Parathyroid adenoma (tissue), 2 donors: ENCODE results near the gene SOX14.

ENCODE experiments used
- H2AFZ ChIP-seq: fragments of 300-600 bp; sonication (generic); one replicate; pipeline ENCODE4 v1.7.0; 2017; ENCODE audit warnings: antibody characterized with exemption, mild to moderate bottlenecking
- H3K27ac ChIP-seq: fragments of 300-600 bp; sonication (generic); one replicate; pipeline ENCODE4 v1.7.0; 2017
- H3K27me3 ChIP-seq: fragments of 300-600 bp; sonication (generic); one replicate; pipeline ENCODE4 v1.7.0; 2017; ENCODE audit warnings: low read length; ENCODE audit not compliant: control insufficient read depth, insufficient read depth
- H3K36me3 ChIP-seq: fragments of 300-600 bp; sonication (generic); one replicate; pipeline ENCODE4 v1.7.0; 2017; ENCODE audit warnings: low read length; ENCODE audit not compliant: control insufficient read depth, insufficient read depth
- H3K4me1 ChIP-seq: fragments of 300-600 bp; sonication (generic); one replicate; pipeline ENCODE4 v1.7.0; 2017; ENCODE audit warnings: control low read depth
- H3K4me2 ChIP-seq: fragments of 300-600 bp; sonication (generic); one replicate; pipeline ENCODE4 v1.7.0; 2017; ENCODE audit warnings: low read length
- H3K4me3 ChIP-seq: fragments of 300-600 bp; sonication (generic); one replicate; pipeline ENCODE4 v1.7.0; 2017; ENCODE audit warnings: low read depth, low read length
- H3K79me2 ChIP-seq: fragments of 300-600 bp; sonication (generic); one replicate; pipeline ENCODE4 v1.7.0; 2017; ENCODE audit warnings: control low read depth
- H3K9ac ChIP-seq: fragments of 300-600 bp; sonication (generic); one replicate; pipeline ENCODE4 v1.7.0; 2017; ENCODE audit warnings: mild to moderate bottlenecking
- H3K9me3 ChIP-seq: fragments of 300-600 bp; sonication (generic); one replicate; pipeline ENCODE4 v1.7.0; 2017; ENCODE audit warnings: low read length; ENCODE audit not compliant: control insufficient read depth
- CTCF ChIP-seq: fragments of 300-600 bp; sonication (generic); IDR thresholded peaks from one replicate; pipeline ENCODE4 v1.7.0; 2017; ENCODE audit warnings: antibody characterized with exemption, mild to moderate bottlenecking
- donor health status: primary hyperparathyroidism.

SOX14 gene

GRCh38 chr3:137789236-137789635, 25.1 kb downstream of the SOX14 start:
- H3K4me2 ChIP-seq, result no peak overlapping the region
- no peaks in the 10 kb centered on the region for H3K79me2 ChIP-seq
- H3K4me3 ChIP-seq, result no peak overlapping the region
- H3K4me1 ChIP-seq, result no peaks in the 10 kb centered on the region
- H3K9ac ChIP-seq, result no peak overlapping the region
- H3K36me3 ChIP-seq, result no peaks in the 10 kb centered on the region
- H3K9me3 ChIP-seq, result no peaks in the 10 kb centered on the region
- TF ChIP-seq CTCF, result no peak
- no peaks in the 10 kb centered on the region for H3K27me3 ChIP-seq
- no peak overlapping the region for H2AFZ ChIP-seq
- H3K27ac ChIP-seq, result no peak overlapping the region

GRCh38 chr3:137792626-137793271, 28.6 kb downstream of the SOX14 start:
- TF ChIP-seq CTCF, result peak; percentile 22
- Histone ChIP-seq H3K27ac (no peak overlapping the region), H3K4me3 (no peak overlapping the region), H3K36me3 (no peaks in the 10 kb centered on the region), H3K9me3 (no peaks in the 10 kb centered on the region), H3K4me1 (no peaks in the 10 kb centered on the region), H3K9ac (no peak overlapping the region), H3K27me3 (no peaks in the 10 kb centered on the region), H3K4me2 (no peak overlapping the region), H3K79me2 (no peaks in the 10 kb centered on the region), H2AFZ (no peak overlapping the region)

- Histone ChIP-seq H3K4me1 (no peaks in the 10 kb centered on the region), H3K79me2 (no peaks in the 10 kb centered on the region)
- TF ChIP-seq CTCF, result no peak
Measured at GRCh38 chr3:137796993-137797392, 32.9 kb downstream of the SOX14 start.

GRCh38 chr3:137803215-137803614, 39.1 kb downstream of the SOX14 start:
- no peak for TF ChIP-seq CTCF
- no peaks in the 10 kb centered on the region for H3K9me3 ChIP-seq
- no peaks in the 10 kb centered on the region for H3K36me3 ChIP-seq
- H3K79me2 ChIP-seq, result no peaks in the 10 kb centered on the region
- no peak overlapping the region for H3K27ac ChIP-seq
- no peaks in the 10 kb centered on the region for H3K4me1 ChIP-seq
- no peak overlapping the region for H2AFZ ChIP-seq
- H3K9ac ChIP-seq, result no peak overlapping the region
- no peaks in the 10 kb centered on the region for H3K27me3 ChIP-seq
- H3K4me3 ChIP-seq, result no peak overlapping the region
- H3K4me2 ChIP-seq, result no peak overlapping the region

More at GRCh38 chr3:137796993-137797392, 32.9 kb downstream of the SOX14 start:
- Histone ChIP-seq H3K4me2 (no peak overlapping the region), H2AFZ (no peak overlapping the region), H3K27me3 (no peaks in the 10 kb centered on the region), H3K9ac (no peak overlapping the region), H3K27ac (no peak overlapping the region), H3K9me3 (no peaks in the 10 kb centered on the region), H3K4me3 (no peak overlapping the region), H3K36me3 (no peaks in the 10 kb centered on the region)

GRCh38 chr3:137807998-137808397, 43.9 kb downstream of the SOX14 start:
- H3K27ac ChIP-seq, result no peak overlapping the region
- no peak for TF ChIP-seq CTCF
- no peaks in the 10 kb centered on the region for H3K79me2 ChIP-seq
- no peak overlapping the region for H3K4me3 ChIP-seq
- no peaks in the 10 kb centered on the region for H3K27me3 ChIP-seq
- H3K4me2 ChIP-seq, result no peak overlapping the region
- no peak overlapping the region for H3K9ac ChIP-seq
- no peaks in the 10 kb centered on the region for H3K36me3 ChIP-seq
- no peak overlapping the region for H2AFZ ChIP-seq
- no peaks in the 10 kb centered on the region for H3K9me3 ChIP-seq
- H3K4me1 ChIP-seq, result no peaks in the 10 kb centered on the region
